ENCODE measurements around the gene LRIG2. TPM values are rescaled to one million over a fixed set of nuclear protein-coding genes. Genes with fewer than 3 reads are reported as not detected.

Gene LRIG2
- total and polyA plus RNA-seq, 2 donors (not counting 1 experiment from before 2014, with no cell fraction given) = 12.4 to 30.6 TPM

DNA sequence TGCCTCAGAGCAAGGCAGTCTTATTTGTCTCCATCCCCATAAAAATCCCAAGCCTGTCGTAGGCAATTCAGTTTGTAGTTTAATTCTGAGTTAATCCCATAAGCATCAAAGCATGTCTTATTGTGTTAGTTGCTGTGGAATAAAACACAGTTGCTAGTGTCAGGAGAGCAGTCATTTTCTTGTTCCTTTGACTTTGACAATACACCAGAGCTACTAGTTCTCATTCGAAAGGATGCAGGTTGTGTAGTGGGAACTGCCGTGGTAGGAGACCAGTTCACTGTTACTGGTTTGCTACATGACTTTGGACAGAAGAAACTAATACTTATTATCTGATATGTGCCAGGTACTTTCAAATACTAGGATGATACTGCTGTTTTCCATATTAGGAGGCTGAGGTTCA lies 23.5 kb downstream of the LRIG2 start:
- no peaks in the 10 kb centered on the region for H3K9me3 Mint-ChIP-seq (ENCODE audit: insufficient read depth)
- TF ChIP-seq, protein P1, sequence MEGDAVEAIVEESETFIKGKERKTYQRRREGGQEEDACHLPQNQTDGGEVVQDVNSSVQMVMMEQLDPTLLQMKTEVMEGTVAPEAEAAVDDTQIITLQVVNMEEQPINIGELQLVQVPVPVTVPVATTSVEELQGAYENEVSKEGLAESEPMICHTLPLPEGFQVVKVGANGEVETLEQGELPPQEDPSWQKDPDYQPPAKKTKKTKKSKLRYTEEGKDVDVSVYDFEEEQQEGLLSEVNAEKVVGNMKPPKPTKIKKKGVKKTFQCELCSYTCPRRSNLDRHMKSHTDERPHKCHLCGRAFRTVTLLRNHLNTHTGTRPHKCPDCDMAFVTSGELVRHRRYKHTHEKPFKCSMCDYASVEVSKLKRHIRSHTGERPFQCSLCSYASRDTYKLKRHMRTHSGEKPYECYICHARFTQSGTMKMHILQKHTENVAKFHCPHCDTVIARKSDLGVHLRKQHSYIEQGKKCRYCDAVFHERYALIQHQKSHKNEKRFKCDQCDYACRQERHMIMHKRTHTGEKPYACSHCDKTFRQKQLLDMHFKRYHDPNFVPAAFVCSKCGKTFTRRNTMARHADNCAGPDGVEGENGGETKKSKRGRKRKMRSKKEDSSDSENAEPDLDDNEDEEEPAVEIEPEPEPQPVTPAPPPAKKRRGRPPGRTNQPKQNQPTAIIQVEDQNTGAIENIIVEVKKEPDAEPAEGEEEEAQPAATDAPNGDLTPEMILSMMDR (IDR thresholded peaks at IDR 0.05) = no peak
- no peak for TF ChIP-seq EZH2 (IDR thresholded peaks at IDR 0.05; ENCODE audit: borderline replicate concordance, insufficient read depth, low read depth, low read length, poor library complexity, severe bottlenecking)
- Histone ChIP-seq H3K9ac (ENCODE audit: low read length) (no peak overlapping the region), H2AFZ (ENCODE audit: insufficient read depth, low read depth, low read length, poor library complexity, severe bottlenecking) (no peak overlapping the region), H4K20me1 (ENCODE audit: control insufficient read depth, insufficient read depth, low read length, poor library complexity, severe bottlenecking) (peaks cover 3% of the 10 kb centered on the region), H3K4me2 (replicated peaks; ENCODE audit: low read depth, low read length, poor library complexity, severe bottlenecking) (no peak overlapping the region), H3K4me1 (ENCODE audit: control insufficient read depth in 2 of 2, insufficient read depth in 2 of 2, low read length in 2 of 2) (no peaks in the 10 kb centered on the region), H3K9me3 (ENCODE audit: control extremely low read depth in 1 of 3, control insufficient read depth in 2 of 3, insufficient read depth in 1 of 3, low read length in 2 of 3) (no peaks in the 10 kb centered on the region), H3K27ac (ENCODE audit: low read length in 2 of 2) (no peak overlapping the region), H3K36me3 (replicated peaks in 1 of 2; ENCODE audit: control extremely low read depth in 1 of 2, control insufficient read depth in 1 of 2, extremely low read depth in 1 of 2, insufficient read depth in 2 of 2, low read length in 1 of 2) (peaks cover 11 to 74% of the 10 kb centered on the region in 2 experiments), H3K79me2 (ENCODE audit: control insufficient read depth, insufficient read depth, low read length) (peaks cover 6% of the 10 kb centered on the region), H3K27me3 (replicated peaks in 1 of 4; ENCODE audit: control extremely low read depth in 1 of 4, control insufficient read depth in 3 of 4, insufficient read depth in 4 of 4, low read length in 3 of 4) (no peaks in the 10 kb centered on the region), H3K4me3 (ENCODE audit: control extremely low read depth in 1 of 5, extremely low read depth in 1 of 5, insufficient read depth in 1 of 5, low read depth in 2 of 5, low read length in 4 of 5) (no peak overlapping the region)
- DNase-seq (no peak), ATAC-seq (ENCODE audit: low read depth) (no peak)
- no peaks in the 10 kb centered on the region for H3K27me3 Mint-ChIP-seq
- no peak overlapping the region for H3K27ac Mint-ChIP-seq
- ChIA-PET POLR2A (no interaction called here), CTCF (interaction anchor here (0.6 to 1.9 kb wide), 5 partner anchors 17 to 582 kb away, joined by 3 to 6 read pairs (median 4); partner anchors contain the start of gene LRIG2)
- H3K4me3 Mint-ChIP-seq = no peak overlapping the region
- peaks cover 3% of the 10 kb centered on the region for H3K4me1 Mint-ChIP-seq
- intact Hi-C loops (cut with micrococcal nuclease) = no loop called here
- 100% methylated on average over 2 of the region's 3 CpGs for WGBS (ENCODE audit: insufficient coverage)

DNA sequence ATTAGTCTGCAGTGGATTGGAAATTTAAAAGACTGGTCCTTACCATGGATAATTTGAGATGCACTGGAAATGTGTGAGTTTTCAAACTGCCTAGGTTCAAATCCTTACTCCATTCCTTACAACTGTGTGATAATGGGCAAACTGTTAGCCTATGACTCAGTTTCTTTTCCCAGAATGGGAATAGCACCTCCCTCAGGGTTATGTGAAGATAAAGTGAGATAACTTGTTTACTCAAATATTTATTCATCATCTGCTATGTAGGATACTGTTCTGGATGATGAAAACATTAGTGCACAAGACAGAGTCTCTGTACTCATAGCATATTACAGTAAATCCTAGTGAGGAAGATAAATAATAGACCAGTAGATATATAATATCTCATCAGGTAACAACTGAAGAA lies 28.6 kb downstream of the LRIG2 start:
- no peak overlapping the region for H3K27ac Mint-ChIP-seq
- Histone ChIP-seq H3K9me3 (ENCODE audit: control extremely low read depth in 1 of 3, control insufficient read depth in 2 of 3, insufficient read depth in 1 of 3, low read length in 2 of 3) (no peaks in the 10 kb centered on the region), H3K4me2 (replicated peaks; ENCODE audit: low read depth, low read length, poor library complexity, severe bottlenecking) (no peak overlapping the region), H3K36me3 (replicated peaks in 1 of 2; ENCODE audit: control extremely low read depth in 1 of 2, control insufficient read depth in 1 of 2, extremely low read depth in 1 of 2, insufficient read depth in 2 of 2, low read length in 1 of 2) (peaks cover 8 to 77% of the 10 kb centered on the region in 2 experiments), H3K4me1 (ENCODE audit: control insufficient read depth in 2 of 2, insufficient read depth in 2 of 2, low read length in 2 of 2) (no peaks in the 10 kb centered on the region), H3K27ac (ENCODE audit: low read length in 2 of 2) (no peak overlapping the region), H3K4me3 (ENCODE audit: control extremely low read depth in 1 of 5, extremely low read depth in 1 of 5, insufficient read depth in 1 of 5, low read depth in 2 of 5, low read length in 4 of 5) (no peak overlapping the region), H2AFZ (ENCODE audit: insufficient read depth, low read depth, low read length, poor library complexity, severe bottlenecking) (no peak overlapping the region), H3K9ac (ENCODE audit: low read length) (no peak overlapping the region), H4K20me1 (ENCODE audit: control insufficient read depth, insufficient read depth, low read length, poor library complexity, severe bottlenecking) (no peaks in the 10 kb centered on the region), H3K27me3 (replicated peaks in 1 of 4; ENCODE audit: control extremely low read depth in 1 of 4, control insufficient read depth in 3 of 4, insufficient read depth in 4 of 4, low read length in 3 of 4) (no peaks in the 10 kb centered on the region), H3K79me2 (ENCODE audit: control insufficient read depth, insufficient read depth, low read length) (no peaks in the 10 kb centered on the region)
- POLR2A ChIA-PET = no interaction called here
- no peak overlapping the region for H3K4me3 Mint-ChIP-seq
- ATAC-seq (ENCODE audit: low read depth) (no peak), DNase-seq (no peak)
- TF ChIP-seq EZH2 (IDR thresholded peaks at IDR 0.05; ENCODE audit: borderline replicate concordance, insufficient read depth, low read depth, low read length, poor library complexity, severe bottlenecking) = no peak
- TF ChIP-seq, protein P1 (IDR thresholded peaks at IDR 0.05) = no peak
- no peaks in the 10 kb centered on the region for H3K4me1 Mint-ChIP-seq
- no peaks in the 10 kb centered on the region for H3K9me3 Mint-ChIP-seq (ENCODE audit: insufficient read depth)
- CTCF ChIA-PET = no interaction called here
- H3K27me3 Mint-ChIP-seq = no peaks in the 10 kb centered on the region
- intact Hi-C loops (cut with micrococcal nuclease) = no loop called here

Data from B cell (primary cell).